B cell (primary cell): ENCODE measurements around the gene IKZF3. TPM values are rescaled to one million over a fixed set of nuclear protein-coding genes. Genes with fewer than 3 reads are reported as not detected.

Source experiments
- ATAC-seq: fragments of 200-7000 bp; cut with Tn5 transposase; one replicate; pipeline ENCODE4 v1.10.0; 2021; ENCODE audit warnings: low read depth, mild to moderate bottlenecking, moderate number of reproducible peaks, moderate library complexity
- CTCF ChIA-PET: fragments of 350-600 bp; sonication (Branson Sonifier 250); formaldehyde crosslinking; loops from one replicate; lab custom pipeline; 2021; ENCODE audit warnings: antibody characterized with exemption, inconsistent platforms; lab: Charles Lee
- POLR2A ChIA-PET: fragments of 350-600 bp; sonication (Branson Sonifier 250); formaldehyde crosslinking; loops from one replicate; lab custom pipeline; 2021; ENCODE audit warnings: antibody characterized with exemption; lab: Charles Lee
- DNase-seq: peaks from one replicate; pipeline ENCODE4 v3.0.0; 2013
- H2AFZ ChIP-seq: 2 replicates; pipeline ENCODE4 v1.6.1; 2012; ENCODE audit warnings: mild to moderate bottlenecking, low read depth, low read length; ENCODE audit not compliant: insufficient read depth, poor library complexity, severe bottlenecking
- H3K27ac ChIP-seq, 2 donors: 1 replicate in 1 of 2; 2 replicates in 1 of 2; pipeline ENCODE4 v1.5.1; 2012 to 2013; ENCODE audit warnings: low read length in 2 of 2, mild to moderate bottlenecking in 2 of 2, moderate library complexity in 1 of 2
- H3K27me3 ChIP-seq, 4 experiments: fragments of 200-600 bp in 1 of 4; sonication (generic) in 1 of 4; replicated peaks in 1 of 4; 1 replicate in 2 of 4; 2 replicates in 2 of 4; pipeline versions ENCODE4 v1.6.1 to v1.7.0; 2013 to 2016; ENCODE audit warnings: low read length in 3 of 4, mild to moderate bottlenecking in 2 of 4, mixed read lengths in 1 of 4, moderate library complexity in 1 of 4; ENCODE audit not compliant: insufficient read depth in 4 of 4, control insufficient read depth in 3 of 4; ENCODE audit errors: control extremely low read depth in 1 of 4
- H3K36me3 ChIP-seq, 2 experiments: replicated peaks in 1 of 2; 1 replicate in 1 of 2; 2 replicates in 1 of 2; pipeline versions ENCODE4 v1.6.1 to v1.7.1; 2013; ENCODE audit warnings: low read length in 1 of 2; ENCODE audit not compliant: insufficient read depth in 2 of 2, control insufficient read depth in 1 of 2; ENCODE audit errors: control extremely low read depth in 1 of 2, extremely low read depth in 1 of 2
- H3K4me1 ChIP-seq, 2 donors: fragments of 200-600 bp in 1 of 2; sonication (generic) in 1 of 2; 1 replicate in 1 of 2; 2 replicates in 1 of 2; pipeline versions ENCODE4 v1.5.1 to v1.6.1; 2013 to 2017; ENCODE audit warnings: low read length in 2 of 2; ENCODE audit not compliant: control insufficient read depth in 2 of 2, insufficient read depth in 2 of 2
- H3K4me2 ChIP-seq: replicated peaks from 2 replicates; pipeline ENCODE3; 2012; ENCODE audit warnings: mild to moderate bottlenecking, low read depth, low read length; ENCODE audit not compliant: poor library complexity, severe bottlenecking
- H3K4me3 ChIP-seq, 5 experiments: fragments of 200-600 bp in 1 of 5; sonication (generic) in 1 of 5; 1 replicate in 3 of 5; 2 replicates in 2 of 5; pipeline versions ENCODE4 v1.5.1 to v1.7.0; 2011 to 2016; ENCODE audit warnings: low read length in 4 of 5, mild to moderate bottlenecking in 4 of 5, low read depth in 2 of 5, control low read depth in 1 of 5, moderate library complexity in 1 of 5; ENCODE audit not compliant: insufficient read depth in 1 of 5; ENCODE audit errors: control extremely low read depth in 1 of 5, extremely low read depth in 1 of 5
- H3K79me2 ChIP-seq: fragments of 200-600 bp; sonication (generic); one replicate; pipeline ENCODE4 v1.6.0; 2016; ENCODE audit warnings: low read length; ENCODE audit not compliant: control insufficient read depth, insufficient read depth
- H3K9ac ChIP-seq: fragments of 200-600 bp; sonication (generic); 2 replicates; pipeline ENCODE4 v1.6.1; 2017; ENCODE audit warnings: mild to moderate bottlenecking, low read length, moderate library complexity
- H3K9me3 ChIP-seq, 3 donors: one replicate each; pipeline versions ENCODE4 v1.6.1 to v1.7.1; 2013; ENCODE audit warnings: low read length in 2 of 3; ENCODE audit not compliant: control insufficient read depth in 2 of 3, insufficient read depth in 1 of 3; ENCODE audit errors: control extremely low read depth in 1 of 3
- H4K20me1 ChIP-seq: 2 replicates; pipeline ENCODE4 v1.6.0; 2012; ENCODE audit warnings: mild to moderate bottlenecking, low read length; ENCODE audit not compliant: insufficient read depth, control insufficient read depth, poor library complexity, severe bottlenecking
- H3K27ac Mint-ChIP-seq: one replicate; pipeline ENCODE4 v1.8.0; 2021; ENCODE audit warnings: mixed read lengths
- H3K27me3 Mint-ChIP-seq: one replicate; pipeline ENCODE4 v1.8.0; 2021; ENCODE audit warnings: mixed read lengths
- H3K4me1 Mint-ChIP-seq: one replicate; pipeline ENCODE4 v1.8.0; 2021; ENCODE audit warnings: mixed read lengths
- H3K4me3 Mint-ChIP-seq: one replicate; pipeline ENCODE4 v1.8.0; 2021; ENCODE audit warnings: mixed read lengths
- H3K9me3 Mint-ChIP-seq: one replicate; pipeline ENCODE4 v1.8.0; 2022; ENCODE audit warnings: mixed read lengths; ENCODE audit not compliant: insufficient read depth
- EZH2 ChIP-seq: IDR thresholded peaks from 2 replicates; pipeline ENCODE4 v1.6.1; 2012; ENCODE audit warnings: borderline replicate concordance, low read depth, mild to moderate bottlenecking, moderate library complexity, low read length; ENCODE audit not compliant: insufficient read depth, poor library complexity, severe bottlenecking
- WGBS: methylation state at CpG from one replicate; pipeline ENCODE4 v1.1.5; 2013; ENCODE audit warnings: missing lambda C conversion rate; ENCODE audit not compliant: insufficient coverage; 5-methylcytosine and 5-hydroxymethylcytosine counted together
- intact Hi-C: fragments of 100-400 bp; cut with micrococcal nuclease; formaldehyde crosslinking; loops from one replicate; pipeline ENCODE4 v1.10.0; 2022
- polyA plus RNA-seq: library from polyadenylated mRNA; depleted of rRNA; stranded (reverse); fragments of >200 nt; gene quantifications from 2 replicates; pipeline ENCODE4 v1.2.3, GENCODE V29; 2012
- total RNA-seq, 2 donors: library from RNA; stranded (reverse); fragments of 120-200 nt in 1 of 2; gene quantifications; 1 replicate in 1 of 2; 2 replicates in 1 of 2; pipeline versions ENCODE4 v1.2.3 to v1.2.4, GENCODE V29; 2013 to 2022
- TF ChIP-seq, protein P1 (sequence below): fragments of 200-600 bp; IDR thresholded peaks from one replicate; pipeline ENCODE4 v1.8.0; 2022; ENCODE audit warnings: antibody characterized with exemption, mild to moderate bottlenecking

Gene IKZF3
- total and polyA plus RNA-seq, 2 donors (not counting 1 experiment from before 2014, with no cell fraction given), result 63.0 to 178 TPM

DNA sequence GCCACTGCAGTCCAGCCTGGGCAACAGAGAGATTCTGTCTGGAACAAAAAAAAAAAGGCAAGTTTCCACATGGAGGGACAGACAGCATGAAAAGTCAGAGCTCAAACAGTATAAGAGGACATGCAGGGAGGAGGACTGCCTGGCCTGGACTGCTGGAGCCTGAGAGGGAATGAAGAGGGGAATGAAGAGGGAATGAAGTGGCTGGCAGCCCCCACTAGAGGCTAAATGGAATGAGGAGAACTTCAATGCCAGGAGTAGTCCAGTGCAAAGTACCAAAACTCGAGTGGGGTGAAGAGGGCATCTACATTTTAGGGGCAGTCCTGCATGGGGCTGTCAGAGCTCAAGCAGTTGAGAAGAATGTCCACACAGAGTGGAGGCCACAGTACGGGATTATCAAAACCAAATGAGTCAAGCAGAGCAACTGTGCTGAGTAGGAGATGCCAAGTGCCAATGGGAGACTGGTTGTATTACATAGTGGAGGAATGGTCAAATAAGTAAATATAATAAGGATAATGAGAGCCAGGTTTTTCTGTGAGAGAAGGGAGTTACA, 22.9 kb downstream of the IKZF3 start:
- H4K20me1 ChIP-seq, result peaks cover 75% of the 10 kb centered on the region
- ATAC-seq (no peak), DNase-seq (no peak)
- peak overlapping the region; percentile 50 for H3K27ac Mint-ChIP-seq
- POLR2A ChIA-PET, result no interaction called here
- WGBS, result 94% methylated on average over 2 of the region's 2 CpGs
- TF ChIP-seq, protein P1, sequence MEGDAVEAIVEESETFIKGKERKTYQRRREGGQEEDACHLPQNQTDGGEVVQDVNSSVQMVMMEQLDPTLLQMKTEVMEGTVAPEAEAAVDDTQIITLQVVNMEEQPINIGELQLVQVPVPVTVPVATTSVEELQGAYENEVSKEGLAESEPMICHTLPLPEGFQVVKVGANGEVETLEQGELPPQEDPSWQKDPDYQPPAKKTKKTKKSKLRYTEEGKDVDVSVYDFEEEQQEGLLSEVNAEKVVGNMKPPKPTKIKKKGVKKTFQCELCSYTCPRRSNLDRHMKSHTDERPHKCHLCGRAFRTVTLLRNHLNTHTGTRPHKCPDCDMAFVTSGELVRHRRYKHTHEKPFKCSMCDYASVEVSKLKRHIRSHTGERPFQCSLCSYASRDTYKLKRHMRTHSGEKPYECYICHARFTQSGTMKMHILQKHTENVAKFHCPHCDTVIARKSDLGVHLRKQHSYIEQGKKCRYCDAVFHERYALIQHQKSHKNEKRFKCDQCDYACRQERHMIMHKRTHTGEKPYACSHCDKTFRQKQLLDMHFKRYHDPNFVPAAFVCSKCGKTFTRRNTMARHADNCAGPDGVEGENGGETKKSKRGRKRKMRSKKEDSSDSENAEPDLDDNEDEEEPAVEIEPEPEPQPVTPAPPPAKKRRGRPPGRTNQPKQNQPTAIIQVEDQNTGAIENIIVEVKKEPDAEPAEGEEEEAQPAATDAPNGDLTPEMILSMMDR, result no peak
- no peak for TF ChIP-seq EZH2
- H3K9me3 ChIP-seq, result peaks cover 3 to 14% (median 6%) of the 10 kb centered on the region in 3 donors
- H3K36me3 ChIP-seq, result peaks cover 6 to 60% of the 10 kb centered on the region in 2 experiments
- H3K9me3 Mint-ChIP-seq, result peaks cover 6% of the 10 kb centered on the region
- peak overlapping the region; percentile 14 for H3K4me3 Mint-ChIP-seq
- no peak overlapping the region for H3K4me3 ChIP-seq
- no peak overlapping the region for H3K9ac ChIP-seq
- H3K4me2 ChIP-seq, result no peak overlapping the region
- no peak overlapping the region for H2AFZ ChIP-seq
- intact Hi-C loops, result loop anchor here (5.0 kb wide), 1 partner anchor 34 kb away; no protein-coding TSS in a partner anchor
- H3K4me1 Mint-ChIP-seq, result peaks cover 53% of the 10 kb centered on the region
- CTCF ChIA-PET, result interaction anchor here (1.0 kb wide), 1 partner anchor 64 kb away, joined by 3 read pairs; no protein-coding TSS in a partner anchor
- H3K27me3 Mint-ChIP-seq, result no peaks in the 10 kb centered on the region
- no peaks in the 10 kb centered on the region for H3K27me3 ChIP-seq
- H3K27ac ChIP-seq, result peak overlapping the region in 1 of 2 donors; percentile 79
- peaks cover 100% of the 10 kb centered on the region for H3K79me2 ChIP-seq
- peaks cover 30 to 31% of the 10 kb centered on the region in 2 donors for H3K4me1 ChIP-seq

DNA sequence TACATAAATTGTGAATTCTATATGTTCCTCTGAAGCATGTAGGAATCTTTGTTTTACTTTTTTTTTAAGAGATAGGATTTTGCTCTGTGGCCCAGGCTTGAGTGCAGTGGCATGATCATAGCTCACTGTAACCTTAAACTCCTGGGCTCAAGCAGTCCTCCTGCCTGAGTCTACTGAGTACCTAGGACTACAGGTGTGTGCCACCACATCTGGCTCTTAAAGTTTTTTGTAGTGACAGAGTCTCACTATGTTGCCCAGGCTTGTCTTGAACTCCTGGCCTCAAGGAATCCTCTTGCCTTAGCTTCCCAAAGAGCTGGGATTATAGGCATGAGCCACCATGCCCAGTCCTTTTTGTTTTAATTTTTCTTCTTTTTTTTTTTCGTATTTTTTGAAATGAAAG, 25.3 kb downstream of the IKZF3 start:
- POLR2A ChIA-PET, result no interaction called here
- Histone ChIP-seq H2AFZ (no peak overlapping the region), H3K4me1 (peaks cover 27 to 41% of the 10 kb centered on the region in 2 donors), H3K79me2 (peaks cover 100% of the 10 kb centered on the region), H3K9me3 (peaks cover 3 to 26% (median 6%) of the 10 kb centered on the region in 3 donors), H3K4me2 (no peak overlapping the region), H4K20me1 (peaks cover 92% of the 10 kb centered on the region), H3K4me3 (no peak overlapping the region), H3K27me3 (no peaks in the 10 kb centered on the region), H3K9ac (no peak overlapping the region), H3K27ac (peak overlapping the region in 1 of 2 donors; percentile 35), H3K36me3 (peaks cover 6 to 68% of the 10 kb centered on the region in 2 experiments)
- Mint-ChIP-seq H3K27ac (peak overlapping the region; percentile 26), H3K4me3 (no peak overlapping the region), H3K4me1 (peaks cover 54% of the 10 kb centered on the region), H3K27me3 (no peaks in the 10 kb centered on the region), H3K9me3 (peaks cover 12% of the 10 kb centered on the region)
- TF ChIP-seq EZH2, result no peak
- TF ChIP-seq, protein P1, result no peak
- intact Hi-C loops, result no loop called here
- DNase-seq (no peak), ATAC-seq (no peak)
- WGBS, result no CpG with 5 or more reads among the region's 1 CpG
- CTCF ChIA-PET, result interaction anchor here (1.2 kb wide), 2 partner anchors 12 to 217 kb away, joined by 3 to 4 read pairs; no protein-coding TSS in a partner anchor
